Subcutaneous abdominal adipose tissue (tissue), 5 donors: ENCODE measurements around the gene C6orf141.
"Not testable (repeated sequence)": the region's sequence is repeated elsewhere in the genome, so short reads cannot be mapped to it uniquely, and the experiment has no call there.

Experiments
- H3K27ac ChIP-seq: one replicate; pipeline ENCODE4 v1.7.0; 2013; ENCODE audit warnings: low read depth, mild to moderate bottlenecking, inconsistent platforms, low read length, moderate library complexity
- H3K27me3 ChIP-seq, 5 donors: one replicate each; pipeline ENCODE4 v1.7.0; 2013; ENCODE audit warnings: low read length in 5 of 5, inconsistent platforms in 1 of 5; ENCODE audit not compliant: control insufficient read depth in 5 of 5, insufficient read depth in 4 of 5
- H3K36me3 ChIP-seq, 5 donors: one replicate each; pipeline ENCODE4 v1.7.0; 2013; ENCODE audit warnings: low read length in 5 of 5; ENCODE audit not compliant: control insufficient read depth in 5 of 5, insufficient read depth in 5 of 5
- H3K4me1 ChIP-seq, 5 donors: one replicate each; pipeline ENCODE4 v1.7.0; 2013; ENCODE audit warnings: low read length in 5 of 5, mild to moderate bottlenecking in 3 of 5, moderate library complexity in 1 of 5; ENCODE audit not compliant: control insufficient read depth in 5 of 5, insufficient read depth in 5 of 5
- H3K4me3 ChIP-seq, 5 donors: one replicate each; pipeline ENCODE4 v1.7.0; 2013; ENCODE audit warnings: low read length in 5 of 5, low read depth in 1 of 5
- H3K9ac ChIP-seq, 5 donors: one replicate each; pipeline ENCODE4 v1.7.0; 2013; ENCODE audit warnings: low read length in 5 of 5, mild to moderate bottlenecking in 4 of 5, moderate library complexity in 3 of 5
- H3K9me3 ChIP-seq, 5 donors: one replicate each; pipeline ENCODE4 v1.7.0; 2013; ENCODE audit warnings: low read length in 5 of 5; ENCODE audit not compliant: control insufficient read depth in 5 of 5
- donor health status: healthy.
- donor health status: healthy.
- donor health status: healthy.
- donor health status: healthy.
- donor health status: healthy.

C6orf141 gene

DNA sequence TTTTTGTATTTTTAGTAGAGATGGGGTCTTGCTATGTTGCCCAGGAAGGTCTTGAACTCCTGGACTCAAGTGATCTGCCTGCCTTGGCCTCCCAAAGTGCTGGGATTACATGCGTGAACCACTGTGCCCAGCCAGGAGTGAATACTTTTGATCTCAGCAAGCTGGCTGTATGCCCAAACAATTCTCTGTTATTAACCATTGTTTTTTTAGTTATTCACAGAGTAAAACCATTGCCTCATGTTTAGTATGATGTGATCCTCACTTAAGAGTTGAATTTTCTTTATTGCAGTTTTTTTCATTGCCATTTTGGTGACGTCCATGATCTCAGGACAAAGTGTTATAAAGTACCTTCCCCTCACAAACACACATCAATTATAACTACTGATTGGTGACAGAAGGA lies 14.8 kb downstream of the C6orf141 start:
- H3K27ac ChIP-seq, result peak overlapping the region; percentile 69
- H3K9ac ChIP-seq, result no peak overlapping the region
- H3K9me3 ChIP-seq, result peaks cover 0 to 6% (median 0%) of the 10 kb centered on the region in 5 donors
- H3K4me1 ChIP-seq, result peaks cover 0 to 16% (median 2%) of the 10 kb centered on the region in 5 donors
- H3K4me3 ChIP-seq, result no peak overlapping the region
- no peaks in the 10 kb centered on the region for H3K36me3 ChIP-seq
- peaks cover 0 to 4% (median 0%) of the 10 kb centered on the region in 5 donors for H3K27me3 ChIP-seq

GRCh38 chr6:49565855-49566254 lies 15.4 kb downstream of the C6orf141 start:
- Histone ChIP-seq H3K27ac (peak overlapping the region; percentile 69), H3K27me3 (peaks cover 0 to 4% (median 0%) of the 10 kb centered on the region in 5 donors), H3K9me3 (peaks cover 0 to 6% (median 0%) of the 10 kb centered on the region in 5 donors), H3K36me3 (no peaks in the 10 kb centered on the region), H3K9ac (peak overlapping the region in 1 of 5 donors; percentile 55), H3K4me1 (peaks cover 0 to 15% (median 2%) of the 10 kb centered on the region in 5 donors), H3K4me3 (peak overlapping the region in 1 of 5 donors; percentile 3)

- peak overlapping the region; percentile 19 for H3K27ac ChIP-seq
These were observed 20.1 kb downstream of the C6orf141 start for GRCh38 chr6:49570474-49571079.

DNA sequence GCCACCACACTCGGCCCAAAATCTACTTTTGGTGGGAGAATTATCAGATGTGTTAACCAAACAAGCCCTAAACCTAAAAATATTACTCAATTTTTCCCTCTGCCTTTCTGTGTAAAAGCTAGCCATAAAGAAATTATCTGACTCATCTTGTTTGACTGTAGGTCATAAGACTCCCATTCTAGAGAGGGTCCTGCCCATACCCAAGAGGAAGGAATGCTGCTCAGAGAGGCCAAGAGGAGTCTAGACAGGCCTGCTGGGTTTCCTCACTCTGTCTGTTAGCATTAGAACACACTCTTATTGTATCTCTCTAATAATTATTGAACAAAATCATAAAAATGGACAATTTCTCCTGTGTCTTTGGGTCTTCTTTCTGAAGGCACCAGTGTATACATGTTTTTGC lies 26.1 kb downstream of the C6orf141 start:
- H3K4me1 ChIP-seq, result peaks cover 0 to 2% (median 0%) of the 10 kb centered on the region in 5 donors
- H3K9ac ChIP-seq, result no peak overlapping the region
- no peaks in the 10 kb centered on the region for H3K36me3 ChIP-seq
- H3K27ac ChIP-seq, result no peak overlapping the region
- H3K27me3 ChIP-seq, result no peaks in the 10 kb centered on the region
- no peak overlapping the region for H3K4me3 ChIP-seq
- no peaks in the 10 kb centered on the region for H3K9me3 ChIP-seq

More at GRCh38 chr6:49570474-49571079, 20.1 kb downstream of the C6orf141 start:
- Histone ChIP-seq H3K4me1 (peaks cover 0 to 15% (median 2%) of the 10 kb centered on the region in 5 donors), H3K9me3 (no peaks in the 10 kb centered on the region), H3K4me3 (no peak overlapping the region), H3K36me3 (no peaks in the 10 kb centered on the region), H3K27me3 (no peaks in the 10 kb centered on the region), H3K9ac (peak overlapping the region in 1 of 5 donors; percentile 20)

DNA sequence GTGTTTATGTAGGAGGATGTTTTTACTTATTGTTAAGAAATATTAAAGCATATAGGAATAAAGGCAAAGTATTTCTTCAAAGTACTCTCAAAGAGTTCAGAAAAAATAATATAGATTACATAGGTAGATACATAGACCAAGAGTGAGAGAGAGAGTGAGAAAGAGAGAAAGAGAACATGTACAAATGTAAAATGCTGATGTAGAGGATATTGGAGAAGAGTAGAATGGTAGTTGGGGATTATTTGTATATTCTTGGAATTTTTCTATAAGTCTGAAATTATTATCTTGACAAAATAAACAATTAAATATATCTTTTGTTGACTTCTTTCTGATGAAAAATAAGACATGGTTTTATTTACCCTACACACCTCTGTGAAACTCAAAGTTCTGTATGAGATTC lies 29.2 kb downstream of the C6orf141 start:
- Histone ChIP-seq H3K27ac (no peak overlapping the region), H3K27me3 (no peaks in the 10 kb centered on the region), H3K9me3 (no peaks in the 10 kb centered on the region), H3K4me1 (peaks cover 0 to 2% (median 0%) of the 10 kb centered on the region in 5 donors), H3K36me3 (no peaks in the 10 kb centered on the region), H3K9ac (no peak overlapping the region), H3K4me3 (no peak overlapping the region)

DNA sequence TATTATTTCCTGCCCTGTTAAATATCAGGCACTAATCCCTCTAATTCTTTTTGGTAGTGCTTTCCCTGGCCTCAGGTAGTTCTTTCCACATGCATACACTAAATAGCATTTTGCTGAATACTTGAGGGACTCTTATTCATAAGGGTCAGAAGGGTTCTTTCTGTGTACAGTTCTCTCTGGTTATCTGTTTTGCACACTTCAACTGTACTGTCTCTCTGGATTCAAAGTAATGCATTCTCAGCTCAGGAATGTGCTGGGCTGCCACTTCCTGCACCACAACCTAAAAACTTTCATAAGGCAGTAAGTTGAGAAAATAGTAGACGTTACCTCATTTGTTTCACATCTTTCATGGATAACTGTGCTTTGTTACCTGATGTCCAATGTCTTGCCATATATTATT lies 32.1 kb downstream of the C6orf141 start:
- Histone ChIP-seq H3K27me3 (no peaks in the 10 kb centered on the region), H3K4me1 (peaks cover 0 to 2% (median 0%) of the 10 kb centered on the region in 5 donors), H3K4me3 (no peak overlapping the region), H3K36me3 (no peaks in the 10 kb centered on the region), H3K9ac (no peak overlapping the region), H3K27ac (no peak overlapping the region), H3K9me3 (no peaks in the 10 kb centered on the region)

GRCh38 chr6:49587262-49587661 lies 36.8 kb downstream of the C6orf141 start:
- H3K9me3 ChIP-seq, H3K4me1 ChIP-seq, H3K9ac ChIP-seq, H3K27ac ChIP-seq, H3K27me3 ChIP-seq, H3K4me3 ChIP-seq, H3K36me3 ChIP-seq: not testable (repeated sequence)
